ENCODE results near the gene VEPH1. TPM values are rescaled to one million over a fixed set of nuclear protein-coding genes. Genes with fewer than 3 reads are reported as not detected.

Gene VEPH1
- total and polyA plus RNA-seq, 11 donors, result 0.40 to 0.79 (median 0.45) TPM; not detected in 6

DNA sequence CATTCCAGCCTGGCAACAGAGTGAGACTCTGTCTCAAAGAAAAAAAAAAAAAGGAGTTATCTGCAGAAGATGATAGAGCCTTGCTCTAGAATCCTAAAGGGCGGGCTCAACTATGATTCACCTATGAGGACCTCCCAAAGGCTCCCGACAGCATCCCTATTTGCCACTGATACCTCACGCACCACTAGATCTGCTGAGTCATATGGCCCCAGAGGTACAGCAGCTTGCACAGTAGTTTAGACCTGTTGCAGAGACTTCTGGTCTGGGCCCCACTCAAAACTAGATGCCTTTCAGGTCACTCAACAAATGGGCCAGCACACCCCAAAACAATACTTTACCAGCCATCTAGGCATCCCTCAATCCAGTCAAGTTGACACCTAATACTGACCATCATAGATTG, 104.6 kb downstream of the VEPH1 start:
- H3K27me3 ChIP-seq, result peaks cover 0 to 3% (median 0%) of the 10 kb centered on the region in 9 donors
- H3K9me3 ChIP-seq, result no peaks in the 10 kb centered on the region
- no peaks in the 10 kb centered on the region for H3K4me1 ChIP-seq
- ATAC-seq, result no peak
- no peak for TF ChIP-seq POLR2A (IDR thresholded peaks at IDR 0.05)
- TF ChIP-seq, protein P1, sequence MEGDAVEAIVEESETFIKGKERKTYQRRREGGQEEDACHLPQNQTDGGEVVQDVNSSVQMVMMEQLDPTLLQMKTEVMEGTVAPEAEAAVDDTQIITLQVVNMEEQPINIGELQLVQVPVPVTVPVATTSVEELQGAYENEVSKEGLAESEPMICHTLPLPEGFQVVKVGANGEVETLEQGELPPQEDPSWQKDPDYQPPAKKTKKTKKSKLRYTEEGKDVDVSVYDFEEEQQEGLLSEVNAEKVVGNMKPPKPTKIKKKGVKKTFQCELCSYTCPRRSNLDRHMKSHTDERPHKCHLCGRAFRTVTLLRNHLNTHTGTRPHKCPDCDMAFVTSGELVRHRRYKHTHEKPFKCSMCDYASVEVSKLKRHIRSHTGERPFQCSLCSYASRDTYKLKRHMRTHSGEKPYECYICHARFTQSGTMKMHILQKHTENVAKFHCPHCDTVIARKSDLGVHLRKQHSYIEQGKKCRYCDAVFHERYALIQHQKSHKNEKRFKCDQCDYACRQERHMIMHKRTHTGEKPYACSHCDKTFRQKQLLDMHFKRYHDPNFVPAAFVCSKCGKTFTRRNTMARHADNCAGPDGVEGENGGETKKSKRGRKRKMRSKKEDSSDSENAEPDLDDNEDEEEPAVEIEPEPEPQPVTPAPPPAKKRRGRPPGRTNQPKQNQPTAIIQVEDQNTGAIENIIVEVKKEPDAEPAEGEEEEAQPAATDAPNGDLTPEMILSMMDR (IDR thresholded peaks at IDR 0.05), result no peak
- intact Hi-C loops (cut with DNase I), result no loop called here
- 83 to 95% (median 92%) methylated on average over 3 of the region's 3 CpGs for WGBS, 4 donors
- no peak overlapping the region for H3K4me3 ChIP-seq
- no peaks in the 10 kb centered on the region for H3K36me3 ChIP-seq
- no peak overlapping the region for H3K27ac ChIP-seq
- no peak for DNase-seq

DNA sequence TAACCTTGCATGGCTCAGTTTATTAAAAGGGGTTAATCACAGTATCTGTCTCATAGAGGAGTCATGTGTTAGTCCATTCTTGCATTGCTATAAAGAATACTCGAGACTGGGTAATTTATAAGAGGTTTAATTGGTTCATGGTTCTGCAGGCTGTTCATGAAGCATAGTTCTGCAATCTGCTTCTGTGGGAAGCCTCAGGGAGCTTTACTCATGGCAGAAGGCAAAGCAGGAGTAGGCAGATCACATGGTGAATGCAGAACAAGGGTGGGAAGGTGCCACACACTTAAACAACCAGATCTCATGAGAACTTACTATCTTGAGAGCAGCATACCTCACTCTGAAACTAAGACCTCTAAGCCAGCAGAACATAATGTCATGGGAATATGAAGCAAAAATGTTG, 108.8 kb downstream of the VEPH1 start:
- no peak overlapping the region for H3K4me3 ChIP-seq
- no peaks in the 10 kb centered on the region for H3K9me3 ChIP-seq
- no peaks in the 10 kb centered on the region for H3K36me3 ChIP-seq
- DNase-seq (no peak), ATAC-seq (no peak)
- no peaks in the 10 kb centered on the region for H3K27me3 ChIP-seq
- H3K27ac ChIP-seq, result no peak overlapping the region
- 64 to 100% (median 74%) methylated on average over 1 of the region's 1 CpG for WGBS, 4 donors
- TF ChIP-seq POLR2A (IDR thresholded peaks at IDR 0.05), result no peak
- TF ChIP-seq, protein P1 (IDR thresholded peaks at IDR 0.05), result no peak
- H3K4me1 ChIP-seq, result no peaks in the 10 kb centered on the region
- intact Hi-C loops (cut with DNase I), result no loop called here

DNA sequence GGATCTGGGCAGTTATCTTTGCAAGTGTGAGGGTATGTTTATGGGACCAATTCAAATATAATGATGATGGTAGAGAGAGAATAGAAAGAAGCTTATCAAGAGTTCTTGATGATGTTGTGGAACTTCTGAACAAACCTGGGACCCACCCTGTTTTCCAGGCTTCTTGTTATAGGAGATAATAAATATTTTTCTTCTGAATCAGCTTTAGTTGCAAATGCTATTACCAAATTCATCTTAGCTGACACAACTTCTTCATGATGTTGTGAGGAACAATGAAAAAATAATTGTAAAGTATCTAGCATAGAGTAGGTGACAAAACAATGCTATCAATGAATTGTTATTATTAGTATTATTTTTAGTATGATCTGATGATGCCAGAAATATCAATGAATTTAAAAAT, 110.1 kb downstream of the VEPH1 start:
- DNase-seq (no peak), ATAC-seq (no peak)
- no peaks in the 10 kb centered on the region for H3K9me3 ChIP-seq
- H3K4me3 ChIP-seq, result no peak overlapping the region
- intact Hi-C loops (cut with DNase I), result no loop called here
- H3K27me3 ChIP-seq, result no peaks in the 10 kb centered on the region
- no peak for TF ChIP-seq POLR2A (IDR thresholded peaks at IDR 0.05)
- TF ChIP-seq, protein P1 (IDR thresholded peaks at IDR 0.05), result no peak
- H3K36me3 ChIP-seq, result no peaks in the 10 kb centered on the region
- no peak overlapping the region for H3K27ac ChIP-seq
- H3K4me1 ChIP-seq, result no peaks in the 10 kb centered on the region

DNA sequence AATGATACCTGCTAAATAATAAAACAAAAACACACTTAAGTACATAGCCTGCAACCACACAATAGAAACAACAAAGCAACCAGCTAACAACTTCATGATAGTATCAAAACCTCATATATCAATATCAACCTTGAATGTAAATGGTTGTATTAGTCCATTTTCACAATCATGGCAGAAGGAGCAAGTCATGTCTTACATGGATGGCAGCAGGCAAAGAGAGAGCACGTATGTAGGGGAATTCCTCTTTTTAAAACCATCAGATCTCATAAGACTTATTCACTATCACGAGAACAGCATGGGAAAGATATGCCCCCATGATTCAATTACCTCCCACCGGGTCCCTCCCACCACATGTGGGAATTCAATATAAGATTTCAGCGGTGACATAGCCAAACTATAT, 111.1 kb downstream of the VEPH1 start:
- intact Hi-C loops (cut with DNase I), result no loop called here
- no peak overlapping the region for H3K4me3 ChIP-seq
- ATAC-seq, result no peak
- no peaks in the 10 kb centered on the region for H3K27me3 ChIP-seq
- no peak for DNase-seq
- H3K4me1 ChIP-seq, result no peaks in the 10 kb centered on the region
- 80 to 89% (median 87%) methylated on average over 4 of the region's 4 CpGs for WGBS, 4 donors
- no peak overlapping the region for H3K27ac ChIP-seq
- no peaks in the 10 kb centered on the region for H3K36me3 ChIP-seq
- H3K9me3 ChIP-seq, result no peaks in the 10 kb centered on the region
- TF ChIP-seq POLR2A (IDR thresholded peaks at IDR 0.05), result no peak
- TF ChIP-seq, protein P1 (IDR thresholded peaks at IDR 0.05), result no peak
